ENCODE data around the gene TNFRSF21.

- no peak for TF ChIP-seq CTCF (IDR thresholded peaks at IDR 0.05)
- TF ChIP-seq POLR2A (IDR thresholded peaks at IDR 0.05) = no peak
Observed at GRCh38 chr6:47187113-47187512, 122.6 kb downstream of the TNFRSF21 start.

Measured in esophagus squamous epithelium (tissue), 4 donors.